Calu3 (cell line): ENCODE results near the gene CHID1. TPM values are rescaled to one million over a fixed set of nuclear protein-coding genes. Genes with fewer than 3 reads are reported as not detected.

Experiments used
- BruUV-seq: library from RNA; stranded (reverse); fragments of 400-500 nt; replicated peaks from 2 replicates; lab custom pipeline; 2021; lab: Mats Ljungman, UMichigan
- CTCF ChIA-PET: fragments of 300-600 bp; sonication (Branson Sonifier 250); formaldehyde crosslinking; loops from one replicate; lab custom pipeline; 2022; ENCODE audit warnings: antibody characterized with exemption; lab: Charles Lee
- DNase-seq: peaks from one replicate; pipeline ENCODE4 v3.0.0; 2022
- H3K27ac Mint-ChIP-seq: one replicate; pipeline ENCODE4 v1.8.0; 2022; ENCODE audit warnings: mixed read lengths; ENCODE audit not compliant: unreplicated experiment
- H3K27me3 Mint-ChIP-seq: one replicate; pipeline ENCODE4 v1.8.0; 2022; ENCODE audit warnings: mixed read lengths; ENCODE audit not compliant: unreplicated experiment
- H3K36me3 Mint-ChIP-seq: one replicate; pipeline ENCODE4 v1.8.0; 2022; ENCODE audit warnings: mild to moderate bottlenecking, moderate library complexity, mixed read lengths; ENCODE audit not compliant: insufficient read depth, unreplicated experiment
- H3K4me1 Mint-ChIP-seq: one replicate; pipeline ENCODE4 v1.8.0; 2022; ENCODE audit warnings: mild to moderate bottlenecking, low read depth, mixed read lengths; ENCODE audit not compliant: unreplicated experiment
- H3K4me3 Mint-ChIP-seq: one replicate; pipeline ENCODE4 v1.8.0; 2022; ENCODE audit warnings: mild to moderate bottlenecking, low read depth, moderate library complexity, mixed read lengths; ENCODE audit not compliant: unreplicated experiment
- H3K9me3 Mint-ChIP-seq: one replicate; pipeline ENCODE4 v1.8.0; 2022; ENCODE audit warnings: low read depth, mixed read lengths; ENCODE audit not compliant: unreplicated experiment
- CTCF ChIP-seq: fragments of 200-600 bp; IDR thresholded peaks from one replicate; pipeline ENCODE4 v1.8.0; 2022; ENCODE audit warnings: antibody characterized with exemption; ENCODE audit not compliant: unreplicated experiment
- intact Hi-C: fragments of 100-400 bp; cut with micrococcal nuclease; formaldehyde crosslinking; loops from one replicate; pipeline ENCODE4 v1.10.0; 2022; ENCODE audit not compliant: unreplicated experiment
- total RNA-seq: library from RNA; stranded (reverse); gene quantifications from 2 replicates; pipeline ENCODE4 v1.2.3, GENCODE V29; 2022

The CHID1 gene
- total RNA-seq, 1 experiment from 2014 or later, result 134 TPM

- Mint-ChIP-seq H3K4me1 (no peaks in the 10 kb centered on the region), H3K27ac (no peak overlapping the region), H3K36me3 (peaks cover 26% of the 10 kb centered on the region), H3K27me3 (no peaks in the 10 kb centered on the region), H3K4me3 (no peak overlapping the region), H3K9me3 (no peaks in the 10 kb centered on the region)
- DNase-seq, result no peak
- no peak for TF ChIP-seq CTCF
- intact Hi-C loops, result no loop called here
- CTCF ChIA-PET, result no interaction called here
- BruUV-seq, result no TSS peak
Observed at GRCh38 chr11:889687-890475, 20.7 kb downstream of the CHID1 start.

- Mint-ChIP-seq H3K27me3 (no peaks in the 10 kb centered on the region), H3K9me3 (no peaks in the 10 kb centered on the region), H3K36me3 (peaks cover 26% of the 10 kb centered on the region), H3K27ac (no peak overlapping the region), H3K4me1 (no peaks in the 10 kb centered on the region), H3K4me3 (no peak overlapping the region)
- intact Hi-C loops, result no loop called here
- CTCF ChIA-PET, result no interaction called here
- no peak for TF ChIP-seq CTCF
- no peak for DNase-seq
- no TSS peak for BruUV-seq
Observed at GRCh38 chr11:889257-889656, 21.4 kb downstream of the CHID1 start.

- Mint-ChIP-seq H3K4me3 (no peak overlapping the region), H3K9me3 (no peaks in the 10 kb centered on the region), H3K27ac (no peak overlapping the region), H3K27me3 (no peaks in the 10 kb centered on the region), H3K4me1 (no peaks in the 10 kb centered on the region), H3K36me3 (peaks cover 21% of the 10 kb centered on the region)
- no peak for TF ChIP-seq CTCF
- no TSS peak for BruUV-seq
- DNase-seq, result no peak
- intact Hi-C loops, result no loop called here
- CTCF ChIA-PET, result no interaction called here
Observed at GRCh38 chr11:888310-889212, 22.0 kb downstream of the CHID1 start.

- BruUV-seq, result no TSS peak
- DNase-seq, result no peak
- H3K4me1 Mint-ChIP-seq, result no peaks in the 10 kb centered on the region
- H3K36me3 Mint-ChIP-seq, result peaks cover 14% of the 10 kb centered on the region
- no peak for TF ChIP-seq CTCF
- intact Hi-C loops, result no loop called here
- CTCF ChIA-PET, result no interaction called here
- no peaks in the 10 kb centered on the region for H3K9me3 Mint-ChIP-seq
- H3K27me3 Mint-ChIP-seq, result no peaks in the 10 kb centered on the region
- H3K4me3 Mint-ChIP-seq, result no peak overlapping the region
- no peak overlapping the region for H3K27ac Mint-ChIP-seq
Observed at GRCh38 chr11:887589-887988, 23.0 kb downstream of the CHID1 start.
